ENCODE results near the gene ENPP1.
"Not testable (repeated sequence)": the region's sequence is repeated elsewhere in the genome, so short reads cannot be mapped to it uniquely, and the experiment has no call there.

The ENPP1 gene

GRCh38 chr6:131885237-131885636 lies 77.4 kb downstream of the ENPP1 start:
- Histone ChIP-seq H3K4me3 (ENCODE audit: insufficient read depth, low read depth, low read length, poor library complexity, severe bottlenecking) (no peak overlapping the region), H3K4me1 (ENCODE audit: control insufficient read depth, insufficient read depth, low read length, poor library complexity, severe bottlenecking) (no peaks in the 10 kb centered on the region), H3K36me3 (ENCODE audit: control insufficient read depth, insufficient read depth, low read length) (no peaks in the 10 kb centered on the region), H3K27ac (ENCODE audit: insufficient read depth, low read length, poor library complexity, severe bottlenecking) (no peak overlapping the region), H3K9me3 (ENCODE audit: control insufficient read depth, low read length) (no peaks in the 10 kb centered on the region), H3K27me3 (replicated peaks; ENCODE audit: control insufficient read depth, insufficient read depth, low read length, poor library complexity, severe bottlenecking) (no peaks in the 10 kb centered on the region)
- DNase-seq = no peak

- Histone ChIP-seq H3K27me3 (replicated peaks; ENCODE audit: control insufficient read depth, insufficient read depth, low read length, poor library complexity, severe bottlenecking) (no peaks in the 10 kb centered on the region), H3K4me3 (ENCODE audit: insufficient read depth, low read depth, low read length, poor library complexity, severe bottlenecking) (no peak overlapping the region), H3K9me3 (ENCODE audit: control insufficient read depth, low read length) (no peaks in the 10 kb centered on the region), H3K4me1 (ENCODE audit: control insufficient read depth, insufficient read depth, low read length, poor library complexity, severe bottlenecking) (no peaks in the 10 kb centered on the region), H3K27ac (ENCODE audit: insufficient read depth, low read length, poor library complexity, severe bottlenecking) (no peak overlapping the region), H3K36me3 (ENCODE audit: control insufficient read depth, insufficient read depth, low read length) (no peaks in the 10 kb centered on the region)
- no peak for DNase-seq
Measured at GRCh38 chr6:131886517-131886916, 78.7 kb downstream of the ENPP1 start.

DNA sequence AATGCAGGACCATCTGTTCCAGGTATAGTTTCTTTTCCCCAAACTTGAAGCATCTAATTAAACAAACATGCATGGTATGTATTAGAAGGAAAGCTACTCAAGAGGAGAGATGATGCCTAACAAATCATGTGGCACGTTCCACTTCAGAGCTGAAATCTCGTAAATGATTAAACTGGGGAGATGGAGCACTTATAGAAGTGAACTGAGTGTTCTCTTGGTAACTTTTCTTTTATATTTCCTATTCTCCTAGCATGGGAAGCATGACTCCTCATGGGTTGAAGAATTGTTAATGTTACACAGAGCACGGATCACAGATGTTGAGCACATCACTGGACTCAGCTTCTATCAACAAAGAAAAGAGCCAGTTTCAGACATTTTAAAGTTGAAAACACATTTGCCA lies 82.3 kb downstream of the ENPP1 start:
- no peaks in the 10 kb centered on the region for H3K27me3 ChIP-seq (replicated peaks; ENCODE audit: control insufficient read depth, insufficient read depth, low read length, poor library complexity, severe bottlenecking)
- H3K27ac ChIP-seq (ENCODE audit: insufficient read depth, low read length, poor library complexity, severe bottlenecking) = no peak overlapping the region
- H3K9me3 ChIP-seq (ENCODE audit: control insufficient read depth, low read length) = no peaks in the 10 kb centered on the region
- no peaks in the 10 kb centered on the region for H3K36me3 ChIP-seq (ENCODE audit: control insufficient read depth, insufficient read depth, low read length)
- no peak for DNase-seq
- H3K4me3 ChIP-seq (ENCODE audit: insufficient read depth, low read depth, low read length, poor library complexity, severe bottlenecking) = no peak overlapping the region
- no peaks in the 10 kb centered on the region for H3K4me1 ChIP-seq (ENCODE audit: control insufficient read depth, insufficient read depth, low read length, poor library complexity, severe bottlenecking)

DNA sequence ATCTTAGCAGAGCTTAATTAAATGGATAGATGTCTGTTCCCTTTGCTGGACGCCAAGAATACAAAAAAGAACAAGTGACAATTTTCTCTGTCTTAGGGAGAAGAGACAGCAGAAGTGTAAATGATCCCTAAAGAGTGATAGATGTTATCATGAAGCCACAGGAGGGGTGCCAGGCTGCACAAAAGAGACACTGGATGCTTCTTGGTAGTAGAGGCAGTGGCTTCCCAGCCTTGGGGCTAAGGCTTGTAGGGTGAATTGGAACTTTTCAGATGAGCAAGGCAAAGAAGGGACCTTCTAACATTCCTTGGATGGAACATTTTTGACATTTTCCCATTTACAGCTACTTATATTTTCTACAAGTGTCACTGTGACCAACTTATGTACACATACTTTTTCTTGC lies 85.4 kb downstream of the ENPP1 start:
- Histone ChIP-seq H3K4me1 (ENCODE audit: control insufficient read depth, insufficient read depth, low read length, poor library complexity, severe bottlenecking) (no peaks in the 10 kb centered on the region), H3K4me3 (ENCODE audit: insufficient read depth, low read depth, low read length, poor library complexity, severe bottlenecking) (no peak overlapping the region), H3K27ac (ENCODE audit: insufficient read depth, low read length, poor library complexity, severe bottlenecking) (no peak overlapping the region), H3K27me3 (replicated peaks; ENCODE audit: control insufficient read depth, insufficient read depth, low read length, poor library complexity, severe bottlenecking) (no peaks in the 10 kb centered on the region), H3K36me3 (ENCODE audit: control insufficient read depth, insufficient read depth, low read length) (no peaks in the 10 kb centered on the region), H3K9me3 (ENCODE audit: control insufficient read depth, low read length) (no peaks in the 10 kb centered on the region)
- no peak for DNase-seq

- H3K4me1 ChIP-seq (ENCODE audit: control insufficient read depth, insufficient read depth, low read length, poor library complexity, severe bottlenecking) = no peaks in the 10 kb centered on the region
- no peak for DNase-seq
Measured at GRCh38 chr6:131894493-131895424, 86.9 kb downstream of the ENPP1 start.

GRCh38 chr6:131897050-131897435 lies 89.2 kb downstream of the ENPP1 start:
- Histone ChIP-seq H3K4me1 (ENCODE audit: control insufficient read depth, insufficient read depth, low read length, poor library complexity, severe bottlenecking) (no peaks in the 10 kb centered on the region), H3K36me3 (ENCODE audit: control insufficient read depth, insufficient read depth, low read length) (no peaks in the 10 kb centered on the region), H3K4me3 (ENCODE audit: insufficient read depth, low read depth, low read length, poor library complexity, severe bottlenecking) (no peak overlapping the region), H3K27me3 (replicated peaks; ENCODE audit: control insufficient read depth, insufficient read depth, low read length, poor library complexity, severe bottlenecking) (no peaks in the 10 kb centered on the region), H3K27ac (ENCODE audit: insufficient read depth, low read length, poor library complexity, severe bottlenecking) (no peak overlapping the region), H3K9me3 (ENCODE audit: control insufficient read depth, low read length) (no peaks in the 10 kb centered on the region)
- no peak for DNase-seq

More at GRCh38 chr6:131894493-131895424, 86.9 kb downstream of the ENPP1 start:
- Histone ChIP-seq H3K36me3 (ENCODE audit: control insufficient read depth, insufficient read depth, low read length) (no peaks in the 10 kb centered on the region), H3K27ac (ENCODE audit: insufficient read depth, low read length, poor library complexity, severe bottlenecking) (no peak overlapping the region), H3K27me3 (replicated peaks; ENCODE audit: control insufficient read depth, insufficient read depth, low read length, poor library complexity, severe bottlenecking) (no peaks in the 10 kb centered on the region), H3K9me3 (ENCODE audit: control insufficient read depth, low read length) (no peaks in the 10 kb centered on the region), H3K4me3 (ENCODE audit: insufficient read depth, low read depth, low read length, poor library complexity, severe bottlenecking) (no peak overlapping the region)

GRCh38 chr6:131897621-131898020 lies 89.8 kb downstream of the ENPP1 start:
- Histone ChIP-seq H3K27ac (ENCODE audit: insufficient read depth, low read length, poor library complexity, severe bottlenecking) (no peak overlapping the region), H3K4me3 (ENCODE audit: insufficient read depth, low read depth, low read length, poor library complexity, severe bottlenecking) (no peak overlapping the region), H3K9me3 (ENCODE audit: control insufficient read depth, low read length) (no peaks in the 10 kb centered on the region), H3K27me3 (replicated peaks; ENCODE audit: control insufficient read depth, insufficient read depth, low read length, poor library complexity, severe bottlenecking) (no peaks in the 10 kb centered on the region), H3K36me3 (ENCODE audit: control insufficient read depth, insufficient read depth, low read length) (no peaks in the 10 kb centered on the region), H3K4me1 (ENCODE audit: control insufficient read depth, insufficient read depth, low read length, poor library complexity, severe bottlenecking) (no peaks in the 10 kb centered on the region)
- no peak for DNase-seq

DNA sequence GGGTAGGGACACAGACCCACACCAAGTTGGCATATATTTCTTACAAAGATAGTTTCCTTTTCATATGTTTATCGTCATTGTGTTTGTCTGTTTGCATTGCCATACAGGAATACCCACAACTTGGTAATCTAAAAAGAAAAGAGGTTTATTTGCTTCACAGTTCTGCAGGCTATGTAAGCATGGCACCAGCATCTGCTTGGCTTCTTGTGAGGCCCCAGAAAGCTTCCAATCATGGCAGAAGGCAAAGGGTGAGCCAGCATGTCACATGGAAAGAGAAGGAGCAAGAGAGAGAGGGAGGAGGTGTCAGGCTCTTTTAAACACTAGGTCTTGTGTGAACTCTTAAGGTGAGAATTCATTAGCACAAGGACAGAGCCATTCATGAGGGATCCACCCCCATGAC lies 90.9 kb downstream of the ENPP1 start:
- Histone ChIP-seq H3K36me3 (ENCODE audit: control insufficient read depth, insufficient read depth, low read length) (no peaks in the 10 kb centered on the region), H3K4me1 (ENCODE audit: control insufficient read depth, insufficient read depth, low read length, poor library complexity, severe bottlenecking) (no peaks in the 10 kb centered on the region), H3K9me3 (ENCODE audit: control insufficient read depth, low read length) (no peaks in the 10 kb centered on the region), H3K27me3 (replicated peaks; ENCODE audit: control insufficient read depth, insufficient read depth, low read length, poor library complexity, severe bottlenecking) (no peaks in the 10 kb centered on the region), H3K4me3 (ENCODE audit: insufficient read depth, low read depth, low read length, poor library complexity, severe bottlenecking) (no peak overlapping the region), H3K27ac (ENCODE audit: insufficient read depth, low read length, poor library complexity, severe bottlenecking) (no peak overlapping the region)
- no peak for DNase-seq

GRCh38 chr6:131900231-131900630 lies 92.4 kb downstream of the ENPP1 start:
- Histone ChIP-seq H3K9me3 (ENCODE audit: control insufficient read depth, low read length) (no peaks in the 10 kb centered on the region), H3K4me1 (ENCODE audit: control insufficient read depth, insufficient read depth, low read length, poor library complexity, severe bottlenecking) (no peaks in the 10 kb centered on the region), H3K4me3 (ENCODE audit: insufficient read depth, low read depth, low read length, poor library complexity, severe bottlenecking) (no peak overlapping the region), H3K27me3 (replicated peaks; ENCODE audit: control insufficient read depth, insufficient read depth, low read length, poor library complexity, severe bottlenecking) (no peaks in the 10 kb centered on the region), H3K36me3 (ENCODE audit: control insufficient read depth, insufficient read depth, low read length) (no peaks in the 10 kb centered on the region), H3K27ac (ENCODE audit: insufficient read depth, low read length, poor library complexity, severe bottlenecking) (no peak overlapping the region)
- DNase-seq = no peak

- not testable (repeated sequence) for H3K9me3 ChIP-seq (ENCODE audit: control insufficient read depth, low read length); H3K4me3 ChIP-seq (ENCODE audit: insufficient read depth, low read depth, low read length, poor library complexity, severe bottlenecking); H3K36me3 ChIP-seq (ENCODE audit: control insufficient read depth, insufficient read depth, low read length); H3K4me1 ChIP-seq (ENCODE audit: control insufficient read depth, insufficient read depth, low read length, poor library complexity, severe bottlenecking); H3K27me3 ChIP-seq (replicated peaks; ENCODE audit: control insufficient read depth, insufficient read depth, low read length, poor library complexity, severe bottlenecking); H3K27ac ChIP-seq (ENCODE audit: insufficient read depth, low read length, poor library complexity, severe bottlenecking); DNase-seq
Measured at GRCh38 chr6:131901326-131901873, 93.6 kb downstream of the ENPP1 start.

All from effector memory CD4-positive, alpha-beta T cell (primary cell).